WTC11 (cell line): ENCODE results near the gene NEDD4. TPM values are rescaled to one million over a fixed set of nuclear protein-coding genes. Genes with fewer than 3 reads are reported as not detected.

Experiments
- ATAC-seq: fragments of 200-7000 bp; cut with Tn5 transposase; 2 replicates; pipeline ENCODE4 v1.10.0; 2021; ENCODE audit warnings: mild to moderate bottlenecking, moderate library complexity
- CTCF ChIA-PET: fragments of 300-600 bp; sonication (Branson Sonifier 250); formaldehyde crosslinking; loops from one replicate; lab custom pipeline; 2021; ENCODE audit warnings: antibody characterized with exemption; lab: Charles Lee
- POLR2A ChIA-PET: fragments of 350-600 bp; sonication (Branson Sonifier 250); formaldehyde crosslinking; loops from one replicate; lab custom pipeline; 2021; ENCODE audit warnings: antibody characterized with exemption; lab: Charles Lee
- DNase-seq: peaks from one replicate; pipeline ENCODE4 v3.0.0; 2021; ENCODE audit warnings: low spot score
- H3K27ac Mint-ChIP-seq: 2 replicates; pipeline ENCODE4 v1.8.0; 2021; ENCODE audit warnings: mixed read lengths
- H3K27me3 Mint-ChIP-seq: 2 replicates; pipeline ENCODE4 v1.8.0; 2021; ENCODE audit warnings: low read depth, mild to moderate bottlenecking, moderate library complexity, mixed read lengths
- H3K36me3 Mint-ChIP-seq: 2 replicates; pipeline ENCODE4 v1.8.0; 2021; ENCODE audit warnings: mixed read lengths
- H3K4me1 Mint-ChIP-seq: 2 replicates; pipeline ENCODE4 v1.8.0; 2022; ENCODE audit warnings: mixed read lengths
- H3K4me3 Mint-ChIP-seq: 2 replicates; pipeline ENCODE4 v1.8.0; 2021; ENCODE audit warnings: mild to moderate bottlenecking, moderate library complexity, mixed read lengths
- H3K9me3 Mint-ChIP-seq: 2 replicates; pipeline ENCODE4 v1.8.0; 2021; ENCODE audit warnings: mixed read lengths
- ATF1 ChIP-seq: sonication (generic); formaldehyde crosslinking; IDR thresholded peaks from 2 replicates; pipeline ENCODE4 v1.8.1; 2023; ENCODE audit warnings: mild to moderate bottlenecking, moderate library complexity, missing genetic modification reagents
- ELF4 ChIP-seq: sonication (generic); formaldehyde crosslinking; IDR thresholded peaks from 2 replicates; pipeline ENCODE4 v1.8.1; 2022; ENCODE audit warnings: low read depth, mild to moderate bottlenecking, moderate library complexity, missing genetic modification reagents
- GABPB1 ChIP-seq: sonication (generic); formaldehyde crosslinking; IDR thresholded peaks from 2 replicates; pipeline ENCODE4 v1.8.1; 2023; ENCODE audit warnings: mild to moderate bottlenecking, missing genetic modification reagents
- GTF2I ChIP-seq: fragments of 250-450 bp; sonication (Bioruptor Pico); conservative IDR thresholded peaks from 2 replicates; pipeline ENCODE4 v1.4.0; 2021; ENCODE audit warnings: mild to moderate bottlenecking
- NR3C1 ChIP-seq: sonication (generic); formaldehyde crosslinking; conservative IDR thresholded peaks from 2 replicates; pipeline ENCODE4 v1.8.1; 2023; ENCODE audit warnings: low read depth, mild to moderate bottlenecking, missing genetic modification reagents
- PRRX2 ChIP-seq: fragments of 250-450 bp; sonication (Bioruptor Pico); IDR thresholded peaks from 2 replicates; pipeline ENCODE4 v1.8.0; 2021; ENCODE audit warnings: mild to moderate bottlenecking
- SMAD3 ChIP-seq: sonication (generic); formaldehyde crosslinking; IDR thresholded peaks from 2 replicates; pipeline ENCODE4 v1.8.0; 2022; ENCODE audit warnings: missing genetic modification reagents, mild to moderate bottlenecking, borderline replicate concordance
- SMAD4 ChIP-seq: sonication (generic); formaldehyde crosslinking; IDR thresholded peaks from 2 replicates; pipeline ENCODE4 v1.8.0; 2022; ENCODE audit warnings: mild to moderate bottlenecking, missing genetic modification reagents
- SP1 ChIP-seq: sonication (generic); formaldehyde crosslinking; conservative IDR thresholded peaks from 2 replicates; pipeline ENCODE4 v1.8.1; 2022; ENCODE audit warnings: missing genetic modification reagents
- ZNF219 ChIP-seq: sonication (generic); formaldehyde crosslinking; IDR thresholded peaks from 2 replicates; pipeline ENCODE4 v1.8.0; 2023; ENCODE audit warnings: missing genetic modification reagents, mild to moderate bottlenecking, borderline replicate concordance
- ZNF317 ChIP-seq: sonication (generic); formaldehyde crosslinking; IDR thresholded peaks from 2 replicates; pipeline ENCODE4 v1.8.1; 2023; ENCODE audit warnings: low read depth, mild to moderate bottlenecking, moderate library complexity, missing genetic modification reagents, borderline replicate concordance
- total RNA-seq: library from RNA; stranded (reverse); gene quantifications from 3 replicates; pipeline ENCODE4 v1.2.3, GENCODE V29; 2021
- TF ChIP-seq, protein P1 (sequence below): sonication (generic); formaldehyde crosslinking; IDR thresholded peaks from 2 replicates; pipeline ENCODE4 v1.8.0; 2023; ENCODE audit warnings: missing genetic modification reagents, mild to moderate bottlenecking, borderline replicate concordance
- TF ChIP-seq, protein P2 (sequence below): sonication (generic); formaldehyde crosslinking; IDR thresholded peaks from 2 replicates; pipeline ENCODE4 v1.8.1; 2023; ENCODE audit warnings: mild to moderate bottlenecking, moderate library complexity, missing genetic modification reagents
- TF ChIP-seq, protein P3 (sequence below): sonication (generic); formaldehyde crosslinking; IDR thresholded peaks from 2 replicates; pipeline ENCODE4 v1.8.0; 2022; ENCODE audit warnings: mild to moderate bottlenecking, missing genetic modification reagents
- TF ChIP-seq, protein P4 (sequence below): sonication (generic); formaldehyde crosslinking; IDR thresholded peaks from 2 replicates; pipeline ENCODE4 v1.8.1; 2022; ENCODE audit warnings: mild to moderate bottlenecking, moderate library complexity, missing genetic modification reagents
- TF ChIP-seq, protein P5 (sequence below): sonication (generic); formaldehyde crosslinking; IDR thresholded peaks from 2 replicates; pipeline ENCODE4 v1.8.1; 2023; ENCODE audit warnings: mild to moderate bottlenecking, missing genetic modification reagents
- TF ChIP-seq, protein P6 (sequence below): fragments of 250-450 bp; sonication (Bioruptor Pico); conservative IDR thresholded peaks from 2 replicates; pipeline ENCODE4 v1.9.0; 2021; ENCODE audit warnings: mild to moderate bottlenecking
- TF ChIP-seq, protein P7 (sequence below): sonication (generic); formaldehyde crosslinking; IDR thresholded peaks from 2 replicates; pipeline ENCODE4 v1.8.0; 2023; ENCODE audit warnings: missing genetic modification reagents
- TF ChIP-seq, protein P8 (sequence below): fragments of 250-450 bp; sonication (Bioruptor Pico); IDR thresholded peaks from 2 replicates; pipeline ENCODE4 v1.9.0; 2021; ENCODE audit warnings: moderate library complexity, mild to moderate bottlenecking, inconsistent platforms, borderline replicate concordance

NEDD4 gene
- total RNA-seq, 1 experiment from 2014 or later, result 4.5 TPM

DNA sequence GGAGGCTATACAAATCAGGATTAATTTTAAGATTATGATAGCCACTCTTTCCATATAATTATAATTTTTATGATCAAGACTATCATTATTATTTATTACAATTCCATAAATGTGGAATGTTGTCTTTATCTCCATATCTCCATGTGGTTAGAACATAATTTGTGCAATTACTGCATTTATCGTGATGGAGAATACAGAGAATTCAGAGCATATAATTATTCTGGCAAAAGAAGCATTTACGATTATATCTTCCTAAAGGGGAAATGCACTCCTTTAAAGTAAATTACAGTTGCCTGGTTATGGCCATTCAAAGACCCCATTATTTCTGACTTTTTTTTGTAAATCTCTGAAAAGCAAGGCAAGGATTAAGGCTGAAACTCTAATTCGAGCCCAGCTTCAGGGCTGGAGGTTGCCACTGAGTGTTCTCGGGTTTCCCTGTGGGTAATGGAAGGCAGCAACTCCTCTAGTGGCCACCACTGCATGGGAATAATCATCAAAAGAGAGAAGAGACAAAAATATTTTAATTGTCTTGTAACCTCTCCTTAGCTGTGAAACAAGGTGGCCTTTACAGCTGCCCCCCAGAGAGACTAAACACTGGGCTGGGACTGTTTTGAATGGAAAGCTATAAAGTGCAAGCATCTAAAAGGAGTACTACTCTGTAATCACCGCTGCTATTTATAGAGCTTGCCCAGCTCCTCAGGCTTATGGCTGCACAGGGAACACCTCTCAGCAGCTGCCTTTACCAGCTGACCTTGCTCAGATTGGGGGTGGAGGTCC is 190.6 kb downstream of the NEDD4 start (continued):
- TF ChIP-seq, protein P1, sequence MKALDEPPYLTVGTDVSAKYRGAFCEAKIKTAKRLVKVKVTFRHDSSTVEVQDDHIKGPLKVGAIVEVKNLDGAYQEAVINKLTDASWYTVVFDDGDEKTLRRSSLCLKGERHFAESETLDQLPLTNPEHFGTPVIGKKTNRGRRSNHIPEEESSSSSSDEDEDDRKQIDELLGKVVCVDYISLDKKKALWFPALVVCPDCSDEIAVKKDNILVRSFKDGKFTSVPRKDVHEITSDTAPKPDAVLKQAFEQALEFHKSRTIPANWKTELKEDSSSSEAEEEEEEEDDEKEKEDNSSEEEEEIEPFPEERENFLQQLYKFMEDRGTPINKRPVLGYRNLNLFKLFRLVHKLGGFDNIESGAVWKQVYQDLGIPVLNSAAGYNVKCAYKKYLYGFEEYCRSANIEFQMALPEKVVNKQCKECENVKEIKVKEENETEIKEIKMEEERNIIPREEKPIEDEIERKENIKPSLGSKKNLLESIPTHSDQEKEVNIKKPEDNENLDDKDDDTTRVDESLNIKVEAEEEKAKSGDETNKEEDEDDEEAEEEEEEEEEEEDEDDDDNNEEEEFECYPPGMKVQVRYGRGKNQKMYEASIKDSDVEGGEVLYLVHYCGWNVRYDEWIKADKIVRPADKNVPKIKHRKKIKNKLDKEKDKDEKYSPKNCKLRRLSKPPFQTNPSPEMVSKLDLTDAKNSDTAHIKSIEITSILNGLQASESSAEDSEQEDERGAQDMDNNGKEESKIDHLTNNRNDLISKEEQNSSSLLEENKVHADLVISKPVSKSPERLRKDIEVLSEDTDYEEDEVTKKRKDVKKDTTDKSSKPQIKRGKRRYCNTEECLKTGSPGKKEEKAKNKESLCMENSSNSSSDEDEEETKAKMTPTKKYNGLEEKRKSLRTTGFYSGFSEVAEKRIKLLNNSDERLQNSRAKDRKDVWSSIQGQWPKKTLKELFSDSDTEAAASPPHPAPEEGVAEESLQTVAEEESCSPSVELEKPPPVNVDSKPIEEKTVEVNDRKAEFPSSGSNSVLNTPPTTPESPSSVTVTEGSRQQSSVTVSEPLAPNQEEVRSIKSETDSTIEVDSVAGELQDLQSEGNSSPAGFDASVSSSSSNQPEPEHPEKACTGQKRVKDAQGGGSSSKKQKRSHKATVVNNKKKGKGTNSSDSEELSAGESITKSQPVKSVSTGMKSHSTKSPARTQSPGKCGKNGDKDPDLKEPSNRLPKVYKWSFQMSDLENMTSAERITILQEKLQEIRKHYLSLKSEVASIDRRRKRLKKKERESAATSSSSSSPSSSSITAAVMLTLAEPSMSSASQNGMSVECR (CRISPR knock-in tag), result no peak
- no peak for TF ChIP-seq SMAD4 (CRISPR knock-in tag)
- TF ChIP-seq ZNF317 (CRISPR knock-in tag), result no peak

DNA sequence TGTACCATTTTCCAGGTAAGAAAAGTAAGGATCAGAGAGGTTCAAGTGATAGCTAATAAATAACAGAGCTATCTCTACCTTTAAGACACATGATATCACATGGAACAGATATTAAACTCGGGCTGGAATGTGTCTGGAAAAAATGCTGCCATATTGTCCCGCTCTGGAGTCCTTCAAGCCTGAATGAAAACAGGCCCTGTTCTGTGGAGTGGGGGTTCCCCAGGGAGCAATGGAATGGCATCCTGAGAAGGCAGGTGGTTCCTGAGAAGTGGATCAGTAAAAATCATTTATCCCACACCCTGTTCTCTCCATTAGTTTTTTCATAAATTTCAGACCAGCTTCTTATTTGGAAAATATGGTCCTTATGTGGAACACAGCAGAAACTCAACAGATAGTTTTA is 193.2 kb downstream of the NEDD4 start:
- CTCF ChIA-PET, result interaction anchor here (1.0 to 6.3 kb wide), 6 partner anchors 8 to 274 kb away, joined by 3 to 55 read pairs (median 10); no protein-coding TSS in a partner anchor
- Mint-ChIP-seq H3K36me3 (no peaks in the 10 kb centered on the region), H3K4me3 (no peak overlapping the region), H3K9me3 (no peaks in the 10 kb centered on the region; the same call in 1 of the 2 replicates), H3K27me3 (no peaks in the 10 kb centered on the region; the same call in 1 of the 2 replicates), H3K4me1 (peaks cover 18% of the 10 kb centered on the region), H3K27ac (no peak overlapping the region)
- DNase-seq (no peak), ATAC-seq (no peak)
- POLR2A ChIA-PET, result no interaction called here
- TF ChIP-seq SMAD3 (CRISPR knock-in tag) (no peak), ELF4 (no peak), GABPB1 (CRISPR knock-in tag) (no peak), GTF2I (no peak), PRRX2 (CRISPR knock-in tag) (no peak), SP1 (CRISPR knock-in tag) (no peak), ZNF317 (CRISPR knock-in tag) (no peak), ATF1 (no peak), ZNF219 (CRISPR knock-in tag) (no peak), NR3C1 (no peak)
- TF ChIP-seq, protein P2, sequence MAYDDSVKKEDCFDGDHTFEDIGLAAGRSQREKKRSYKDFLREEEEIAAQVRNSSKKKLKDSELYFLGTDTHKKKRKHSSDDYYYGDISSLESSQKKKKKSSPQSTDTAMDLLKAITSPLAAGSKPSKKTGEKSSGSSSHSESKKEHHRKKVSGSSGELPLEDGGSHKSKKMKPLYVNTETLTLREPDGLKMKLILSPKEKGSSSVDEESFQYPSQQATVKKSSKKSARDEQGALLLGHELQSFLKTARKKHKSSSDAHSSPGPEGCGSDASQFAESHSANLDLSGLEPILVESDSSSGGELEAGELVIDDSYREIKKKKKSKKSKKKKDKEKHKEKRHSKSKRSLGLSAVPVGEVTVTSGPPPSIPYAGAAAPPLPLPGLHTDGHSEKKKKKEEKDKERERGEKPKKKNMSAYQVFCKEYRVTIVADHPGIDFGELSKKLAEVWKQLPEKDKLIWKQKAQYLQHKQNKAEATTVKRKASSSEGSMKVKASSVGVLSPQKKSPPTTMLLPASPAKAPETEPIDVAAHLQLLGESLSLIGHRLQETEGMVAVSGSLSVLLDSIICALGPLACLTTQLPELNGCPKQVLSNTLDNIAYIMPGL (CRISPR knock-in tag), result no peak
- TF ChIP-seq, protein P3, sequence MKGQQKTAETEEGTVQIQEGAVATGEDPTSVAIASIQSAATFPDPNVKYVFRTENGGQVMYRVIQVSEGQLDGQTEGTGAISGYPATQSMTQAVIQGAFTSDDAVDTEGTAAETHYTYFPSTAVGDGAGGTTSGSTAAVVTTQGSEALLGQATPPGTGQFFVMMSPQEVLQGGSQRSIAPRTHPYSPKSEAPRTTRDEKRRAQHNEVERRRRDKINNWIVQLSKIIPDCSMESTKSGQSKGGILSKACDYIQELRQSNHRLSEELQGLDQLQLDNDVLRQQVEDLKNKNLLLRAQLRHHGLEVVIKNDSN (CRISPR knock-in tag), result no peak
- TF ChIP-seq, protein P4, sequence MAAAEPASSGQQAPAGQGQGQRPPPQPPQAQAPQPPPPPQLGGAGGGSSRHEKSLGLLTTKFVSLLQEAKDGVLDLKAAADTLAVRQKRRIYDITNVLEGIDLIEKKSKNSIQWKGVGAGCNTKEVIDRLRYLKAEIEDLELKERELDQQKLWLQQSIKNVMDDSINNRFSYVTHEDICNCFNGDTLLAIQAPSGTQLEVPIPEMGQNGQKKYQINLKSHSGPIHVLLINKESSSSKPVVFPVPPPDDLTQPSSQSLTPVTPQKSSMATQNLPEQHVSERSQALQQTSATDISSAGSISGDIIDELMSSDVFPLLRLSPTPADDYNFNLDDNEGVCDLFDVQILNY (CRISPR knock-in tag), result no peak
- TF ChIP-seq, protein P5, sequence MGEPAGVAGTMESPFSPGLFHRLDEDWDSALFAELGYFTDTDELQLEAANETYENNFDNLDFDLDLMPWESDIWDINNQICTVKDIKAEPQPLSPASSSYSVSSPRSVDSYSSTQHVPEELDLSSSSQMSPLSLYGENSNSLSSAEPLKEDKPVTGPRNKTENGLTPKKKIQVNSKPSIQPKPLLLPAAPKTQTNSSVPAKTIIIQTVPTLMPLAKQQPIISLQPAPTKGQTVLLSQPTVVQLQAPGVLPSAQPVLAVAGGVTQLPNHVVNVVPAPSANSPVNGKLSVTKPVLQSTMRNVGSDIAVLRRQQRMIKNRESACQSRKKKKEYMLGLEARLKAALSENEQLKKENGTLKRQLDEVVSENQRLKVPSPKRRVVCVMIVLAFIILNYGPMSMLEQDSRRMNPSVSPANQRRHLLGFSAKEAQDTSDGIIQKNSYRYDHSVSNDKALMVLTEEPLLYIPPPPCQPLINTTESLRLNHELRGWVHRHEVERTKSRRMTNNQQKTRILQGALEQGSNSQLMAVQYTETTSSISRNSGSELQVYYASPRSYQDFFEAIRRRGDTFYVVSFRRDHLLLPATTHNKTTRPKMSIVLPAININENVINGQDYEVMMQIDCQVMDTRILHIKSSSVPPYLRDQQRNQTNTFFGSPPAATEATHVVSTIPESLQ (CRISPR knock-in tag), result no peak
- TF ChIP-seq, protein P6, sequence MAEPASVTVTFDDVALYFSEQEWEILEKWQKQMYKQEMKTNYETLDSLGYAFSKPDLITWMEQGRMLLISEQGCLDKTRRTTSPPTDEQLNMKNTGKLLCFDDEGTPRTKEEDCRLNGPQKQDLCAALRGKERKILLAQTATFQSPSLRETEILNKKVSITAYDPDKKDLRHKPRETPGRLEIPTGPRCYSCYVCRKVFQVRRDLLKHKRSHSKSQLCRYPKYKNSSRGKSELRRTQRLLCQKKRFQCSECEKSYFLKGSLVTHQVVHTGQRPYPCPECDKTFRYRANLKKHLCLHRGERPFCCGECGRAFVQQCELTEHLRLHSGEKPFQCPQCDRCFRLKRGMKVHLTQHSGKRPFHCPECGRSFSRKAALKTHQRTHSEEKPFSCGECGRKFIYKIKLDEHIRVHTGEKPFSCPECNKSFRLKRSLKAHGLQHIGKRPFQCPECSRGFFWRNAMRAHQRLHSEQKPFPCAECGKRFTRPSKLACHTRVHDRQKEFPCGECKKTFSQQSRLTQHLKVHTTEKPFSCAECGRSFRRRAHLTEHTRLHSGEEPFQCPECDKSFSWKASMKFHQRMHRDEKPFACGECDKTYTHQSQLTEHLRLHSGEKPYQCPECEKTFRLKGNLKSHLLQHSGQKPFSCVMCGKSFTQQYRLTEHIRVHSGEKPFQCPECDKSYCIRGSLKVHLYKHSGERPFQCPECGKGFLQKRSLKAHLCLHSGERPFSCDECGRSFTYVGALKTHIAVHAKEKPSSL (CRISPR knock-in tag), result no peak
- TF ChIP-seq, protein P7, sequence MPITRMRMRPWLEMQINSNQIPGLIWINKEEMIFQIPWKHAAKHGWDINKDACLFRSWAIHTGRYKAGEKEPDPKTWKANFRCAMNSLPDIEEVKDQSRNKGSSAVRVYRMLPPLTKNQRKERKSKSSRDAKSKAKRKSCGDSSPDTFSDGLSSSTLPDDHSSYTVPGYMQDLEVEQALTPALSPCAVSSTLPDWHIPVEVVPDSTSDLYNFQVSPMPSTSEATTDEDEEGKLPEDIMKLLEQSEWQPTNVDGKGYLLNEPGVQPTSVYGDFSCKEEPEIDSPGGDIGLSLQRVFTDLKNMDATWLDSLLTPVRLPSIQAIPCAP (CRISPR knock-in tag), result no peak
- TF ChIP-seq, protein P8, sequence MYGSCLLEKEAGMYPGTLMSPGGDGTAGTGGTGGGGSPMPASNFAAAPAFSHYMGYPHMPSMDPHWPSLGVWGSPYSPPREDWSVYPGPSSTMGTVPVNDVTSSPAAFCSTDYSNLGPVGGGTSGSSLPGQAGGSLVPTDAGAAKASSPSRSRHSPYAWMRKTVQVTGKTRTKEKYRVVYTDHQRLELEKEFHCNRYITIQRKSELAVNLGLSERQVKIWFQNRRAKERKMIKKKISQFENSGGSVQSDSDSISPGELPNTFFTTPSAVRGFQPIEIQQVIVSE (CRISPR knock-in tag), result no peak
